GM18526 (cell line): ENCODE data around the gene SAMD14.

Experiments used
- POLR2A ChIP-seq: IDR thresholded peaks from 3 replicates; pipeline ENCODE4 v1.6.1; 2011; ENCODE audit not compliant: insufficient read length; ENCODE audit errors: extremely low read depth

Gene SAMD14

DNA sequence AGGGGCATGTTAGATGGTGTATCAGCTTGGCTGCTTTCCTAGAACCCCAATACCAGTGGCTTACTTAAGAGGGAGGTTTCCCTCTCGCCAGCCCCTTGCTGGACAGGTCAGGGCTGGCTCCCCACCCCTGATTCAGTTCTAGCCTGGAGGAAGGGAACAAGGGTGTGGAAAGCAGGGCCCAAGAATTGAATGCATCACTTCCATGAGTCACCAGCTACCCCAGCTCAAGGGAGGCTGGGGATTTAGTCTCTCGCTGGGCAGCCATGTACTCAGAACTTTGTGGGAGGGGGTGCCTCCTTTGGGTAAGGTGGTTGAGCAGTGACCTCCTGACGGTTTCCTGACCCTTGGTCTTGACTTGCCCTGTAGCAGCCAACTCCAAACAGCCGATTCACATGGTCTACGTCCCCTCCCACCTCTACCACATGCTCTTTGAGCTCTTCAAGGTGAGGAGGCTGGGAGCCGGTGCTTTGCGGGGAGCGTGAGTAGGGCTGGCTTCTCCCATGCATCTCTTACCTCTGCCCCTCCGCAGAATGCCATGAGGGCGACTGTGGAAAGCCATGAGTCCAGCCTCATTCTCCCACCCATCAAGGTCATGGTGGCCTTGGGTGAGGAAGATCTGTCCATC lies 22.1 kb downstream of the SAMD14 start:
- no peak for TF ChIP-seq POLR2A

DNA sequence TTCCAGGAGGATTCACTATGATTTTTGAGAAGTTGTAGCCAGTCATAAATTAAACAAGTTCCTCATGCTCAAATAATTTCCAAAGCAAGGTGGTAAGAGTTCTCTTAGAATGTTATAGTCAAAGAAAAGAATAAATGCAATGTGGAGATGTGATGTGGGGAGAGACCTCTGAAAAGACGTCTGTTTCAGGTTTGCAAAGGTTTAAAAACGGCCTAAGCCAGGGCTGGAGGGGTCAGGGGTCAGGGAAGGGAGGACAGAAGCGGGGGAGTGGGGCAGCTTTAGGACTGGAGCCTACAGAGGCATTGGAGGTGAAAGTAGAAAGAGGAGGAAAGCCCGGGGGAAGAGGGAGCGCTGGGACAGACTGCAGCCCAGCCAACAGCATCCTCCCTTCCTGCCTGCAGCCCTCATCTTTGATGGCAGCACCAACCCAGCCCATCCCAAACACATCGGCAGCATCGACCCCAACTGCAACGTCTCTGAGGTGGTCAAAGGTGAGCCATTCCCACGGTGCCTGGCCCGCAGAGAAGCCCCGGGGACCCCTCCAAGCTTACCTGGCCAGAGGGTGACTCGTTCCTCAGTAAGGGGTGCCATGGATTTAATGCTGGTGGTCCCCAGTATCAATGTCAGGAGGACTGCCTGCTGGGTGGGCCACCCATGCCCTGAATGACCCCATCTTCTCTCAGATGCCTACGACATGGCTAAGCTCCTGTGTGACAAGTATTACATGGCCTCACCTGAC lies 23.4 kb downstream of the SAMD14 start:
- no peak for TF ChIP-seq POLR2A

DNA sequence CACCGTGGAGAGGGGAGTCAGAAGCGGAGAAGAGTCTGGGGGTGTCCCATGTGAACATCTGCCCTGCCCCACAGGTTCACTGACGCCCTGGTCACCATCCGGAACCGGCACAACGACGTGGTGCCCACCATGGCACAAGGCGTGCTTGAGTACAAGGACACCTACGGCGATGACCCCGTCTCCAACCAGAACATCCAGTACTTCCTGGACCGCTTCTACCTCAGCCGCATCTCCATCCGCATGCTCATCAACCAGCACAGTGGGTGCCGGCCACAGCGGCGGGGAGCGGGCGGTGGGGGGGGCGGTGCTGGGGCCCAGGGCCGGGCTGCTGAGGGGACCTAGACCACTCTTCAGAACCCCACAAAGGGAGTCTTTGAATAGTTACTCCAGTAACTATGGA lies 24.1 kb downstream of the SAMD14 start:
- TF ChIP-seq POLR2A: no peak

DNA sequence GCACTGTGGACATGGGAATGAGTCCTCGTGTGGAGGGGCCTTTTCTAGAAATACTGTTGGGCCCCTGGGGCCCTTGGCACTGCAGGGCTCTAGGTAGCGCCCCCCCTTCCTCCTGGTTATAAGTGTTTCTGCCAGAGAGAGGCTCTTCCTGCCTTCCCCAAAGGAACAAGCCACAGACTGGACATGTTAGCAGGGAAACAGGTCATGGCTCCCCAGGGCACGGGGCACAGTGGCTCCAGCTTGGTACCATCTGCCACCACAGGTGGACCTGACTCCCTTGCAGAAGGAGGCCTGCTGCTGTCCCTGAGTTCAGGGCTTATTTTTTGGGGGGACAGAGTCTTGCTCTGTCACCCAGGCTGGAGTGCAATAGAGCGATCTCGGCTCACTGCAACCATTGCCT lies 26.0 kb downstream of the SAMD14 start:
- TF ChIP-seq POLR2A: no peak

- no peak for TF ChIP-seq POLR2A
Observed at GRCh38 chr17:50103252-50103651, 26.7 kb downstream of the SAMD14 start.

GRCh38 chr17:50102164-50102991 lies 27.6 kb downstream of the SAMD14 start:
- no peak for TF ChIP-seq POLR2A

DNA sequence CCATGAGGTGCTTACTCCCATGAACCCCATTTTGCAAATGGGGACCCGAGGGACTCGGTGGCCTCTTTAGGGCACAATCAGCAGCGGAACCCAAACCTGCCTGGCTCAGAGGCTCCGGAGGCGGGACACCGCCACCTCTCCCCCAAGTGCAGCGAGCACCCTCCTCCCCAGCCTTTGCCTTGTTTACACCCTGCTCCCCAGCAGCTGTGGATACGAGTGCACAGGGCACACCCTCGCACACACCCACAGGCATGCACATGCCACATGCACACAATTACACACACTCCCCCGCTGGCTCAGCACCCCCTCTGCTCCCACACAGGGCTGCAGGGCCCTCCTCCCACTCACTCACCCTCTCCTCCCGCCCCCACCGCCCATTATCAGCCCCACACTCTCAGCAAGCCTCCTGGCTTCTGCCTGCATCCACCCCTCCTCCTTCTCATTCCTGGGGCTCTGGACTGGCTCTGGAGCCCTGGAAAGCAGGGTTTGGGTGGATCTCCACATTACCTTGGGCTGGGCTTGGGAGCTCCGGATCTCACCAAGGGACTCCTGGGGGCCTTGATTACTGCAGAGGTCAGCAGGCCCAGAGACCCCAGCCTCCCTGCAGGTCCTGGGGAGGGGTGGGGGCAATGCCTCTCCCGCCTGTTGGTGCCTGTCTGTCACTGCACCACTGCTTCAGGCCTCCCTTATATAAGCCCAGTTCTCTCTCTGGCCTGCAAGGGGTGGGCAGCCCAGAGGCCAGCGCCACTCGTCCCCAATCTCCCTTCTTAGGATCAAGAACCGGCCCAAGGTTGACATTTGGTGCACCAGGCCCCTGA lies 28.4 kb downstream of the SAMD14 start:
- TF ChIP-seq POLR2A: no peak

DNA sequence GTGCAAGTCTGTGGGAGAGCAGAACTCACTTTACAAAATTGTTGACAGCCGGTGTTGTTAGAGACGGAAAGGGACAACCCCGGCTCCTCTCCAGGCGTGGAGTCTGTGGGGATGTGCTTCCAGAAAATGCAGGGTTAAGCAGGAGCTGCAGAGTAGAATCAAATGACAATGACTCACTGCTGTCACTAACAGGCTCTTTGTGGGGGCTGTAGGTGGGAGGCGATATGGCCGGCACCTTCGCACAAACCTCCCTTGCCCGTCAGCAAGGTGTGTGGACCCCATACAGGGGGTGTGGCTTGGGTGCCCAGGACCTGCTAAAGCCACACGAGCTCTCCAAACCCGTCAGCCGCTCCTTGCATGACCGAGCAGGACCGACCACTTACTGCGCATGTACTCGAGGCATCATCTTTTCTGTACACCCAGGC lies 29.0 kb downstream of the SAMD14 start:
- TF ChIP-seq POLR2A: no peak

- TF ChIP-seq POLR2A: no peak
Observed at GRCh38 chr17:50100480-50100883, 29.5 kb downstream of the SAMD14 start.

DNA sequence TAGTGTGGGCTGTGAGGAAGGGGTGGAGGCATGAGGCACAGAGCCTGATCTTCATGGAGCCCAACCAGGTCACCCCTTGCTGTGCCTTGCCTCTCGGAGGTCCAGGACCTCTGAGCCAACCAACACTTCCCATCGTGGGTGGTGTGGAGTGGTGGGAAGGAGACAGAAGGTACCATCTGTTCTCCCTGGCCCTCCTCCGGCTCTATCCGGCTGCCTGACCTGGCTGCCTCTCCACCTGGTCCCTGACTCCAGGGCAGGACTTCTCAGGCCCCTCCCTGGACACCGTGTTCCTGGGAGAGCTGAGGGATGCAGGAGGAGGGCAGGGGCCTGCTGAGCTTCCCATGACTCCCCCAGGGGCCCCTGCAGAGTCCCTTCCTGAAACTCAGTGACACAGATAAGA lies 31.0 kb downstream of the SAMD14 start:
- TF ChIP-seq POLR2A: no peak

GRCh38 chr17:50098583-50098982 lies 31.4 kb downstream of the SAMD14 start:
- TF ChIP-seq POLR2A: no peak

GRCh38 chr17:50097926-50098325 lies 32.0 kb downstream of the SAMD14 start:
- TF ChIP-seq POLR2A: no peak

DNA sequence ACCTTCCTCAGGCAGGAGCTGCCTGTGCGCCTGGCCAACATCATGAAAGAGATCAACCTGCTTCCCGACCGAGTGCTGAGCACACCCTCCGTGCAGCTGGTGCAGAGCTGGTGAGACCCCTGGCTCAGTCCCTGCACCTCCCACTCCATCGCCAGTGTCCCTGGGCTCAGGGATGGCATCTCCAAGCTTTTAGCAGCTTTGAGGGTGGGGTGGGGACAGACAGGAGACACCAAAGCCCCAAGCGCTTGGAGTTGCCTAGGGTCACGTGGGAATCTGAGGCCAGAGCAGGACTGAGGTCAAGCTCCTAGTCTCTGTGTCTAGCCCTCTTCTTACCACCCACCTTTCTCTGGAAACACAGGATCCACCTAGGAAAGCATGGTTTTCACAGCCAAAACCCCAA lies 32.5 kb downstream of the SAMD14 start:
- no peak for TF ChIP-seq POLR2A

DNA sequence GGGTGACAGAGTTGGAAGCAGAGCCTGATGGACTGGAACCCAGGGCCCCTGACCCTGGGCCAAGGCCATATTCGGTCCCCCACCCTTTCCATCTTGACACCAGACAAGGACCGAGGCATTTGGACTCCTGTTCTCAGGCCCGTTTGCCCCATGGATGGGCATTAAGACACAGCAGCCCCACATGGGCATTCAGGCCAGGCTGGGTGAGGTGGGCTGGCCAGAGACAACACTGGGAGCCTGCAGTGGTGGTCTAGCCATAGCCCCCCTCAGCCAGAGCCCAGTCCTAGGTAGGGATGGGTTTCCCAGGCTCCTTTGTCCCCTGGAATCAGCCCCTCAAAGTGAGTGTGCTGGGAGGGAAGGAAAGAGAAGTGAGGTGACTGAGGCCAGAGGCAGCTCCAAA lies 33.2 kb downstream of the SAMD14 start:
- no peak for TF ChIP-seq POLR2A

GRCh38 chr17:50096092-50096491 lies 33.9 kb downstream of the SAMD14 start:
- TF ChIP-seq POLR2A: no peak
